Measurements from ENCODE around the gene SLC35G1. TPM values are rescaled to one million over a fixed set of nuclear protein-coding genes. Genes with fewer than 3 reads are reported as not detected.
A peak's percentile ranks its signal among the peaks of the same experiment; 100 is the strongest.

Gene SLC35G1
- total RNA-seq, 1 donor from 2014 or later, result 4.2 TPM

GRCh38 chr10:93876381-93876780 is 17.4 kb upstream of the SLC35G1 start:
- DNase-seq (ENCODE audit: low read depth, low spot score), result no peak

DNA sequence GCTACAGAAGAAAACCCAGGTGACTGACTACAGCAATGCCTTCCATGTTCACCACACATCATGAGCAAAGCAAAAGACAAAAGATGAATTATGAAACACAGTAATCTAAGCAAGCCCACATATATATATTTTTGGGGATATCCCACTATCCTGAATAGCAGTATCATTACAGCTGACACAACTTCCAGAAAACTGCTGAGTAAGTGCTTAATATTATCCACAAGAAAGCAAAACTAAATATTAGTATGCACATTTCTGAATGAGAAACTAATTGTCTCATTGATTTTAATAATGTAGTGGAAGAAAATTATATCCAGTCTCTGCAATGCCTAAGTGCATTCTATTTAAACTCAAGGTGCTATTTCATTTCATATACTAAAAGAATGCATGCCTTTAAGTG is 14.5 kb upstream of the SLC35G1 start:
- DNase-seq (ENCODE audit: low read depth, low spot score), result no peak

DNA sequence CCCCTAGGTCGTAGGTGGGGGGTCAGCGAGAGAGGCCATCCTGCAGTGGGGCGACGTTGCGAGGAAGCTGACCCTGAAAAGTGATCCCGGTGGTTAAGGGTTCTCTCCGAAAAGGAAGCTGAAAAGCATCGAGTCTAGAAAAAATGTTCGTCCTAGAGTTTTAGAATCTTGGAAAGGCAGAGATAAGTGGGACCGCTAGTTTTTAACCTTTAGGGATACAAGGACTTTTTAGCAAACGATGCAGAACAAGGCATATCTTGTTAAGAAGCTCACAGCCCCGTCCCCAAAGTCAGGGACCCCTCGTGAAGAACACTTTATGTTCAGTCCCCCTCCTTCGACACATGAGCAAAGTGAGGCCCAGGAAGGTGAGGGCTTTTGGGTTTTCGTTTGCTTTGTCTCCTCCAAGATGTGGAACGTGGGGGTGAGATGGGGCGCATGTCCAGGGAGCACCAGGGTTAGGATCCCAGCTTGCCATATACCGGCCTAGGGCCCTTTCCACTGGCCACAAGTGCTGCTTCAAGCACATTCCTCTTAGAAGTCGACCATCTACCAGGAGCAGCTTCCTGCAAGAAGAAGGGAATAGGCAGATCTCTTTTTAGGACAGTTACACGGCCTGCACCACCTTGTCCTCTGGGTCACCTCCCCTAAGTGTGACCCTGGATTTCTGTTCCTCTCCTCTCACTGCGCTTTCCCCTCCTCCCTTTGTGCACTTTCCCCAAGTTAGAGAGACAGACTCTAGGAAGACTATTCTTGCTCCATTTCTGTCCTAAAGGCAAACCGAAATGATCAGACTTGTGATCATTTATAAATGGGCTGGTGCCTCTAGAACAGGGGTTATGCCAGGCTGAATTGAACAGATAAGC is 969 bp downstream of the SLC35G1 start:
- no peak for DNase-seq (ENCODE audit: low read depth, low spot score)

GRCh38 chr10:93897070-93897780 is 3.4 kb downstream of the SLC35G1 start:
- DNase-seq (ENCODE audit: low read depth, low spot score), result no peak

GRCh38 chr10:93899109-93899508 is 5.3 kb downstream of the SLC35G1 start:
- no peak for DNase-seq (ENCODE audit: low read depth, low spot score)

DNA sequence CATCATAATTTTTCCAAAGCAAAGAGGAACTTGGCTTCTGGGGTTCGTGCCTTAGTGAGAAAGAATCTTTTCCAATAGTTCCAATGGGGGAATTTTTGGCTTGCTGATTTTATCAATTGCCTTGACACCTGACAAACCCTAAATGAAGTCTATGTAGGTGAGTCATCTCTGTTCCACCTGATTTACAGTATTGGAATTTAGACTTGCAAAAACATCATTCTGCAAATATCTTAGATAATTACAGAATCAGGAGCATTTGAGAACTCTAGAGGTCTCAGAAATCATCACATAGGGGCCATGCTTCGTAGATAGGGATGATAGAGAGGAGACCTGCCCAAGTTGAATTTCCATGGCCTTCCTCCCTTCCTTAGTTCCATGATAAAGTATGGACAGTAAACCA is 9.3 kb downstream of the SLC35G1 start:
- DNase-seq (ENCODE audit: low read depth, low spot score), result no peak

DNA sequence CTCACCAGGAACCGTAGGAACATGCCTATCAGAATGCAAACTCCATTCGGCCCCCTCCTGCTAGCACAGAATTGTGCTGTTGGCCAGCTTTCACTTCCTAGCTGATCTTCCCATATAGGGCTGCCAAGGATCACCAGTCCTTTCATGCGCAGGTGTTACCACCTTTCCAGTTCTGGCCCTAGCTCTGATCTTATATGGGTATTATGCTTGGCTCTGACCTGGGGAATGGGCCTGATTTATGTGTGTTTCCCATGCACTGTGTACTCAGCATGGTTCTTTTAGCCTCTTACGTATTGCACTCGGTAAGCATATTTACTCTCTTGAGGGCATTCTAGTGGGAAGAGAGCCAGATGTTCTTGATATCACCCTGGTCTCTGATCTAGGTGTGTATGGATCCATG is 11.1 kb downstream of the SLC35G1 start:
- DNase-seq (ENCODE audit: low read depth, low spot score), result no peak

GRCh38 chr10:93907059-93907458 is 13.3 kb downstream of the SLC35G1 start:
- no peak for DNase-seq (ENCODE audit: low read depth, low spot score)

DNA sequence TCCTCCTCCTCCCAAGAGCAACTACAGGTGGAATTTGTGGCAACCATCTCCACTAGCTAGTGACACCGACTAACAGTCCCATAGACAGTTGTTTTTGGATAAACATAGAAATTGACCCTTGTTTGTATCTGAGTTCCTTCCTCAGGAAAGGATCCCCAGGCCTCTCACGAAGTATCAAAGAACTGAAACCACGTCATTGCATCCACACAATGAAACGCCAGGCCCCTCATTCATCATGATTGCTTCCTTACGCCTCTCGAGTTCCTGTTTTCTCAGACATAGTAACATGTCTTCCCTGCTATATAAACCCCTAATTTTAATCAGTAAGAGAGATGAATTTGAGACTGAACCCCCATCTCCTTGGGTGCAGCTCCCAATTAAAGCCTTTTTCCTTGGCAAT is 18.1 kb downstream of the SLC35G1 start:
- DNase-seq (ENCODE audit: low read depth, low spot score), result peak; percentile 10

- DNase-seq (ENCODE audit: low read depth, low spot score), result no peak
These were observed 18.7 kb downstream of the SLC35G1 start for GRCh38 chr10:93912444-93912843.

GRCh38 chr10:93913706-93914105 is 19.9 kb downstream of the SLC35G1 start:
- DNase-seq (ENCODE audit: low read depth, low spot score), result no peak

DNA sequence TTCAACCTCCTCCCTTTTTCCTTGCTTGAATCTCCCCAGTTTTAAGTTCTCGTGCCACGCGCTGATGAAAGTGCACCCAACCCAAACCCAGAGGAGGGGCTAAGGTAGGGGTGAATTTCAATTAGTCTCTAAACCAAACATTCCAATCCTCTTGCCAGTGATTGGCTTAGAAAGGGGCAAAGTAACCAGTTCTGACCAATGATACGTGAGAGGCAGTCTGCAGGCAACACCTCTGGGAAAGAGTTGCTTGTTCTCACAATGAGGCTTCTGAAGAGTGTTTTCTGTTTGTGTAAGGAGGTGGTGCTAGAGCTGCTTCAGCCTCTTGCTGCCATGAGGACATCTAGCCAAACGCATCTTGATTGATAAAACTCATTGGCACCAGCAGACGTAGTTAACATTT is 21.8 kb downstream of the SLC35G1 start:
- no peak for DNase-seq (ENCODE audit: low read depth, low spot score)

- DNase-seq (ENCODE audit: low read depth, low spot score), result no peak
These were observed 22.7 kb downstream of the SLC35G1 start for GRCh38 chr10:93916257-93917063.

DNA sequence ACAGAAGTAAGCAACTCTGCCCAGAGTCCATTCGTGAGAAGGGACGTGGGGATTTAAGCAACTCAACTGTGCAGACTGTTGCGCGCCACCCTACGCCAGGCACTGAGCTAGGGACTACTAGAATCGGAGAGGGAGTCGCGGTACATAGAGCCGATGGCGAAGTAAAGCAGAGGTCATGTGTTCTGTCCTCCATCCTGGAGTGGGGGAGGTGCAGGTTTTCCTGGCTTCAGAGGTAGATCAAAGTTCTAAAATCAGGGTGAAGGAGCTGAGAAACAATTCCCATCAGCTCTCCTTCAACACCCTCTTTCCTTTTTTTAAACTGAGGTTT is 23.2 kb downstream of the SLC35G1 start:
- no peak for DNase-seq (ENCODE audit: low read depth, low spot score)

DNA sequence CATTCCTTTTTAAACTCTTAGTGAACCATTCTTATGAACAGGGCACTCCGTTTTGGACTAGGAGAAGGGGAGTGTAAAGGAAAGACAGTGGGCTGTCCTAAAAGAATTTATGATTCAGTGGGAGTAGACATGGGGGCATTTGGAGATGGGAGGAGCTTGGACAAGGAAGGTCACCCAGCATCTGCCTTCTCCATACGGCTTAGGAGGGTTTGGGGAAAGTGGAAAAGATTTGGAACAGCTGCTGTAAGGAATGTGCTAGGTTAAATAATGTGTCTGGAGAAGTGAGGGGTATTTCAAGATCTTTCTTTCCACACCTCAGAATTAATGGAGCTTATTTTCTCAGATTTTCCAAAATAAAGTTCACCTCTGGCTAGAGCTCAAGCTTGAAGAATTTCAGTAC is 24.0 kb downstream of the SLC35G1 start:
- DNase-seq (ENCODE audit: low read depth, low spot score), result no peak

DNA sequence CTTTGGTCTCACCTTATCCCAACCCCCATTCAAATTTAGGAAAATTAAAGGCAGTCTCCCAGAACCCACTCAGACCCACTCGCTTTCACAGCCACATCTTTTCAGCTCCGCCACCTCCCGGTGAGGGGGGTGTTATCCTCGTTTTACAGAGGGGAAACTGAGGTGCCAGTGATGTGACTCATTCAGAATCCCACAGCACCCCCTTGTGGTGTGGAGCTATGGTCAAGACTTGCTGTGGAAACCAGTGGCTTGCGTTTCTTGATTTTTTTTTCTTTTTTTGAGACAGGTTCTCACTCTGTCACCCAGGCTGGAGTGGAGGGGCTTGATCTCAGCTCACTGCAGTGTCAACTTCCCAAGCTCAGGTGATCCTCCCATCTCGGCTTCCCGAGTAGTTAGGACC is 27.6 kb downstream of the SLC35G1 start:
- DNase-seq (ENCODE audit: low read depth, low spot score), result no peak

GRCh38 chr10:93926613-93927012 is 32.8 kb downstream of the SLC35G1 start:
- DNase-seq (ENCODE audit: low read depth, low spot score), result no peak

DNA sequence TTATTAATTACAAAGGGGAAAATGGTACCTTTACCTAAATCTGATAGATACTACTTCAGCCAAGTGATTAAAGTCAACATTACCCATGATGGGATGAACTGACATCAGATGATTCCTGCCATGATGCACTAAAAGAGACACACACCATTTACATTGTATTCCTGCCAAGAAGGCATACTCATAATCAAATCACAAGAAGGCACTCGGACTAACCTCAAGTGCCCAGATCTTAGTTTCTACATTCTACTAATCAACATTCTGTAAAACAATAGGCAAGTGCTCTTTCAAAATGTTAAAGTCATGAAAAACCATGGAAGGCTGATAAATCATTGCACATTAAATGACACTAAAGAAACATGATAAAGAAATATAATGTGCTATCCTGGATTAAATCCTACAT is 44.4 kb downstream of the SLC35G1 start:
- no peak for DNase-seq (ENCODE audit: low read depth, low spot score)

DNA sequence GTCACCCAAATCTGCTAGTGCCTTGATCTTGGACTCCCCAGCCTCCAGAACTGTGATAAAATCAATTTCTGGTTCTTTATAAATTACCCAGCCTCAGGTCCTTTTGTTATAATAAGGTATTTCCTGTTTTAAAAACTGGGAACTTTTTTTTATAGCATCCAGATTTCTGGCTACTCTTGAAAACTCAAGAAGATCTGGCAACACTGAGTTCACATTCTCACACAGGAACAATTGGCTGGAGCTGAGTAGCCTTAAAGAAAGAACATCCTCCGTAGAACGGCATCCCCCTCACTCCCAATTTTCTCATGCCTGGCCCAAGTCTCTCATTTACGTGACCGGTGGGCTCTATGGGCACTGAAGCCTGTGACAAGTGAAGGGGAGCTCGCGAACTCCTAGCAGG is 47.1 kb downstream of the SLC35G1 start:
- DNase-seq (ENCODE audit: low read depth, low spot score), result no peak

- DNase-seq (ENCODE audit: low read depth, low spot score), result no peak
These were observed 47.8 kb downstream of the SLC35G1 start for GRCh38 chr10:93941606-93942005.

DNA sequence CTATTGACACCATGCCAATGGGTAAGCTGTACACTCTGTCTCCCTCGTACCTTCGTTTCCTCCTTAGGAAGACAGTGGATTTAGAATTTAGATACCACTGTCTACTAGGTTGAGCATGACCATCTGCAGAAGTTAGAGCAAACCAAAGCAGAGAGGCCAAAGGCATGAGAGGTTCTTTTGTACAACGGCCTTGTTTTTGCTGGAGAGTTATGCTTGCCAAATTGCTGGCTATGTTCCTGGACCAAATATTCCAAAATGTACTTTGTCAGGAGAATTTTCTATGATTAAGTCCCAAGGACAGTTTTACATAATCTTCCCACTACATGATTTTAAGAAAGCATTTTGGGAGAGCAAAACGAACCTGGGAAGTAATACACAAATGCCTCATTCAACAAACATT is 52.0 kb downstream of the SLC35G1 start:
- DNase-seq (ENCODE audit: low read depth, low spot score), result no peak

- DNase-seq (ENCODE audit: low read depth, low spot score), result no peak
These were observed 53.3 kb downstream of the SLC35G1 start for GRCh38 chr10:93947055-93947454.
